Nephron (organoid): ENCODE measurements around the gene XXYLT1.

Source experiments
- H3K27ac Mint-ChIP-seq, 3 experiments: 2 replicates each; pipeline ENCODE4 v1.8.0; 2020; ENCODE audit warnings: mixed read lengths in 3 of 3, mild to moderate bottlenecking in 2 of 3, moderate library complexity in 1 of 3
- H3K27me3 Mint-ChIP-seq: 2 replicates; pipeline ENCODE4 v1.8.0; 2021; ENCODE audit warnings: low read depth, mild to moderate bottlenecking, moderate library complexity, mixed read lengths
- H3K36me3 Mint-ChIP-seq: 2 replicates; pipeline ENCODE4 v1.8.0; 2020; ENCODE audit warnings: low read depth, mixed read lengths
- H3K4me1 Mint-ChIP-seq: 2 replicates; pipeline ENCODE4 v1.8.0; 2020; ENCODE audit warnings: mixed read lengths
- H3K4me3 Mint-ChIP-seq, 3 experiments: 2 replicates each; pipeline ENCODE4 v1.8.0; 2020; ENCODE audit warnings: mild to moderate bottlenecking in 3 of 3, mixed read lengths in 3 of 3, moderate library complexity in 2 of 3
- H3K9me3 Mint-ChIP-seq: 2 replicates; pipeline ENCODE4 v1.8.0; 2020; ENCODE audit warnings: mixed read lengths
- TF ChIP-seq, protein P1 (sequence below), 3 experiments: fragments of 200-600 bp; sonication (generic); IDR thresholded peaks; one replicate each; pipeline ENCODE4 v1.5.0; 2021; ENCODE audit warnings: antibody characterized with exemption in 3 of 3; ENCODE audit not compliant: unreplicated experiment in 3 of 3

The XXYLT1 gene

DNA sequence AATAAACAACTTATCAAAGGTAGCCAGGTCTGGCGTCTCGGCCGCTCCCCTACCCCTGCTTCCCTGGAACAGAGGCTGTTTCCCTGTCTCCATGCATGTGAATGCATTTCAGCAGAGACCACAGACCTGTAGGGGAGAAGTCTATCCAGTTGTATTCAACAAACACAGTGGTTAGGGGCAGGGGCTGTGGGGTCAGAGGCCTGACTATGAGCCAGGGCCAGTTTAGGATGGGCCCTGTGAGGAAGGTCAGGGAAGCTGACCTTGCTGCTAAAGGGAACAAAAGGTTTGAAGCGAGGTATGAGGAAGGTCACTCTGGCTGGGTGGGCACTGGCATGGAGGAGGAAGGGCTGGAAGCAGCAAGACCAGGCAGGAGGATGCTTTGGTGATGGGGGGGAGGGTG lies 184.6 kb downstream of the XXYLT1 start:
- H3K4me1 Mint-ChIP-seq: peaks cover 23% of the 10 kb centered on the region
- H3K9me3 Mint-ChIP-seq: peaks cover 3% of the 10 kb centered on the region
- no peaks in the 10 kb centered on the region for H3K36me3 Mint-ChIP-seq
- TF ChIP-seq, protein P1, sequence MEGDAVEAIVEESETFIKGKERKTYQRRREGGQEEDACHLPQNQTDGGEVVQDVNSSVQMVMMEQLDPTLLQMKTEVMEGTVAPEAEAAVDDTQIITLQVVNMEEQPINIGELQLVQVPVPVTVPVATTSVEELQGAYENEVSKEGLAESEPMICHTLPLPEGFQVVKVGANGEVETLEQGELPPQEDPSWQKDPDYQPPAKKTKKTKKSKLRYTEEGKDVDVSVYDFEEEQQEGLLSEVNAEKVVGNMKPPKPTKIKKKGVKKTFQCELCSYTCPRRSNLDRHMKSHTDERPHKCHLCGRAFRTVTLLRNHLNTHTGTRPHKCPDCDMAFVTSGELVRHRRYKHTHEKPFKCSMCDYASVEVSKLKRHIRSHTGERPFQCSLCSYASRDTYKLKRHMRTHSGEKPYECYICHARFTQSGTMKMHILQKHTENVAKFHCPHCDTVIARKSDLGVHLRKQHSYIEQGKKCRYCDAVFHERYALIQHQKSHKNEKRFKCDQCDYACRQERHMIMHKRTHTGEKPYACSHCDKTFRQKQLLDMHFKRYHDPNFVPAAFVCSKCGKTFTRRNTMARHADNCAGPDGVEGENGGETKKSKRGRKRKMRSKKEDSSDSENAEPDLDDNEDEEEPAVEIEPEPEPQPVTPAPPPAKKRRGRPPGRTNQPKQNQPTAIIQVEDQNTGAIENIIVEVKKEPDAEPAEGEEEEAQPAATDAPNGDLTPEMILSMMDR (IDR thresholded peaks at IDR 0.05; ENCODE audit: unreplicated experiment in 3 of 3): no peak
- H3K4me3 Mint-ChIP-seq: peak overlapping the region; percentile 12 to 60 (median 42)
- H3K27me3 Mint-ChIP-seq: peaks cover 5% of the 10 kb centered on the region
- peak overlapping the region in 2 of 3 experiments; percentile 19 to 88 for H3K27ac Mint-ChIP-seq

DNA sequence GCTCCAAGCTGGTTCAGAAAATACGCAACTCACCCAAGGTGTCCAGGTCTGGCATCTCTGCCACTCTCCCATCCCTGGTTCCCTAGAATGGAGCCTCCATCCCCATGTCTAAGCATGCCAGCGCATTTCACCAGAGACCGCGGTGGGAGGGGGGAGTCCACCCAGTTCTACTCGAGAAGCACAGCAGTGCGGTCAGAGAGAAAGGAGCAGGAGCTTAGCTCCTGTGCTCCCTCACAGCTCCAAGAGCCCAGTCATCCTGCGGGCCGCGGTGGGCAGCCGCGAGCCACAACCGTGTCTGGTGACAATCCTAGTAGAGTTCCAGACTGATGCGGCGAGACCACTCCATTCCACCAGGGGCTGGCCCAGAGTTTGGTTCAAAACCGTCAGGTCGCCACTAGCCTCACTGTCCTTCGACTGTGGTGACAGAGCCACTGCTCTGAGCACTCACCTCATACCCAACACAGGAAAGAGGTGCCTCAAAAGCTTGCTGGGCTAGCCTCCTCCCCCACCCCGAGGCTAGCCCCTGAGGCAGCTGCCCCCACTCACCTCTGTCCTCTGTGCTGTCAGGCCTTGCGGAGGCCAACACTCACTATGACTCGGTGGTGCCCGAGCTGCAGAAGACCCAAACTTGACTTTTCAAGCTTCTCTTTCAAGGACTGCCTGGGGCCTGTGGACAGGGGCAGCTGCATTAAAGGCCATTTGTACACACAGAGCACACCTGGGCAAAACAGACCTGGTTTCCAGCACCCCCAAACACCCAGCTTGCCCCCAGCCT lies 185.4 kb downstream of the XXYLT1 start:
- Mint-ChIP-seq H3K27me3 (peaks cover 5% of the 10 kb centered on the region), H3K27ac (no peak overlapping the region), H3K4me3 (no peak overlapping the region), H3K36me3 (no peaks in the 10 kb centered on the region), H3K4me1 (peaks cover 25% of the 10 kb centered on the region), H3K9me3 (no peaks in the 10 kb centered on the region)
- TF ChIP-seq, protein P1 (IDR thresholded peaks at IDR 0.05; ENCODE audit: unreplicated experiment in 3 of 3): no peak

DNA sequence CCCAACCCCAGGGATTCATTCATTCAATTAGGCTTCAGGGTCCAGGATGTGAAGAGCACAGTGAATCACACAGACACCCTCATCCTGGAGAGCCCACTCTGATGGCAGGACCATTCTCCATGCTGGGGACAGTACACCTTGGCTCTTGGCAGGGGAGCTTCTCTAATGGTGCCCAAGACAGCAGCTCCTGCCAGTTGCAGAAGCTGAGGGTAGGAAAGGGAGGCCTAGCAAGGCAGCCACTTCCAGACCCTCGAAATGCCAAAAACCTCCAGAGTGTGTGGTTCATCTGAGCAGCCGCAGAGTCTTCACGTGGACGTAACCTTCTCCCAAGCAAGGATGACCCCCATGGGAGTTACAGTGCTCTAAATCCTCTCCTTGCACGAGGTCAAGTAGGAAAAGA lies 186.2 kb downstream of the XXYLT1 start:
- Mint-ChIP-seq H3K4me1 (peaks cover 29% of the 10 kb centered on the region), H3K4me3 (no peak overlapping the region), H3K27me3 (peaks cover 5% of the 10 kb centered on the region), H3K36me3 (no peaks in the 10 kb centered on the region), H3K9me3 (no peaks in the 10 kb centered on the region), H3K27ac (no peak overlapping the region)
- TF ChIP-seq, protein P1 (IDR thresholded peaks at IDR 0.05; ENCODE audit: unreplicated experiment in 3 of 3): no peak

DNA sequence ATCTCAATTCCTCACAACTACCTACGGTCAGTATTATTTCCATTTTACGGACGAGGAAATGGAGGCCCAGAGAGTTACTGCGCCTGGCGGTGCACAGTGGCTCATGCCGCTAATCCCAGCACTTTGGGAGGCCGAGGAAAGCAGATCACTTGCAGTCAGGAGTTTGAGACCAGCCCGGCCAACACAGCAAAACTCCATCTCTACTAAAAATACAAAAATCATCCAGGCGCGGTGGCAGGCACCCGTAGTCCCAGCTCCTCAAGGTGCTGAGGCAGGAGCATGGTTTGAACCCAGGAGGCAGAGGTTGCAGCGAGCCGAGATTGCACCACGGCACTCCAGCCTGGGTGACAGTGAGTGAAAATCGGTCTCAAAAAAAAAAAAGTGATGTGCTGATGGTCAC lies 187.3 kb downstream of the XXYLT1 start:
- Mint-ChIP-seq H3K36me3 (no peaks in the 10 kb centered on the region), H3K27me3 (peaks cover 5% of the 10 kb centered on the region), H3K27ac (peak overlapping the region in 1 of 3 experiments; percentile 44), H3K4me3 (no peak overlapping the region), H3K4me1 (peaks cover 38% of the 10 kb centered on the region), H3K9me3 (no peaks in the 10 kb centered on the region)
- TF ChIP-seq, protein P1 (IDR thresholded peaks at IDR 0.05; ENCODE audit: unreplicated experiment in 3 of 3): no peak

DNA sequence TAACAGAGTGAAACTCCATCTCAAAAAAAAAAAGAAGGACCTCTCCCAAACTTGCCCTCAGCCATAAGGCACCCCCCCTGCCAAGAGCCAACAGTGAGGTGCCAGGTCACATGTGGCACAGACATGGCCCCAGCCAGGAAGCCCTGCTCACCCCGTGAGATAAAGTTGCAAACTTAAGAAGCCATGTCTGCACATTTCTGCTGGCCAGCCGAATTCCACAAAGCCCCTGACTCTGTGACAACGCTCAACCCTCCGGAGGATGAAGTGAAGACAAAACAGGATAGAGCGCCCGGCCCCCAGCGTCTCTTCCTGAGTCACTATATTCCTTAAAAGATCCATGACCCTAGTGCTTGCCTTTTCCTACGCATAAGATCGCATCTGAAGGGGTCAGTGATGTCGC lies 188.1 kb downstream of the XXYLT1 start:
- Mint-ChIP-seq H3K9me3 (no peaks in the 10 kb centered on the region), H3K4me3 (no peak overlapping the region), H3K36me3 (no peaks in the 10 kb centered on the region), H3K27ac (peak overlapping the region in 1 of 3 experiments; percentile 64), H3K27me3 (peaks cover 5% of the 10 kb centered on the region), H3K4me1 (peaks cover 42% of the 10 kb centered on the region)
- TF ChIP-seq, protein P1 (IDR thresholded peaks at IDR 0.05; ENCODE audit: unreplicated experiment in 3 of 3): no peak
